ENCODE results near the gene ADARB1.

The ADARB1 gene

GRCh38 chr21:45264912-45265515 is 190.6 kb downstream of the ADARB1 start:
- no peak for DNase-seq (ENCODE audit: low read depth in 2 of 2)

DNA sequence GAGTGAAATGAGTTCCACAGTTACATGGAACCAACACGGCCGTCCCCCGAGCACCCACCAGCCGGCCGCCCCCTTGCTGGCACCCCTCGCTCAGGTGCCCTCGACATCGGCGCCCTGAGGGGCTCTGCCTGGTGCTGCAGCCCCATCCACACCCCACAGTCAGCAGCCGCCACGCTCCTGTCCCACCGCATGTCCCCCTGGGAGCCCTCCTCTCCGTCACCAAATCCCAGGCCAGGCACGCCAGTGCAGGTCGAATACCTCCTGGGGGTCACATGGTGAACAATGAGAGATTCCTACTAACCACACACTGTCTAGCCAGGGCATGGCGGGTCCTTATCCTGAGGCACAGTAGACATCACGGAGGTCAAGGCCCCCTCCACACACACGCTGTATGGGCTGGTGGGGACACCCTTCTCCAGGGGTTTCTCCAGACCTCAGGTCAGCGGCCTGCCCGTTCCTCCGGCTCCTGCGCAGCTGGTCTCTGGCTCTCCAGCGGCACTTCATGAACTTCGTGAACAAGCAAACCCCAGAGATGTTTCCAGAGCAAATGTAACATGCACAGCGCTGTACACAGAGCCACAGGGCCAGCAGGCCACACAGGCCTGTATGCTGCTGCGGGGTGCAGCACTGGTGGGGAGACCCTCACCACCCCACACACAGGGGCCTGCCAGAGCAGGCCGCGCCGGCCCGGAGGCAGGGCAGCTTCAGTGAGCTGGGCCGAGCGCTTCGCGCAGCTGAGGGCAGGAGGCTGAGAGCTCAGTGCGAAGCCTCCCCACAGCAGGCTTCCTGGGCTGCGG is 191.5 kb downstream of the ADARB1 start:
- DNase-seq (ENCODE audit: low read depth in 2 of 2), result no peak

DNA sequence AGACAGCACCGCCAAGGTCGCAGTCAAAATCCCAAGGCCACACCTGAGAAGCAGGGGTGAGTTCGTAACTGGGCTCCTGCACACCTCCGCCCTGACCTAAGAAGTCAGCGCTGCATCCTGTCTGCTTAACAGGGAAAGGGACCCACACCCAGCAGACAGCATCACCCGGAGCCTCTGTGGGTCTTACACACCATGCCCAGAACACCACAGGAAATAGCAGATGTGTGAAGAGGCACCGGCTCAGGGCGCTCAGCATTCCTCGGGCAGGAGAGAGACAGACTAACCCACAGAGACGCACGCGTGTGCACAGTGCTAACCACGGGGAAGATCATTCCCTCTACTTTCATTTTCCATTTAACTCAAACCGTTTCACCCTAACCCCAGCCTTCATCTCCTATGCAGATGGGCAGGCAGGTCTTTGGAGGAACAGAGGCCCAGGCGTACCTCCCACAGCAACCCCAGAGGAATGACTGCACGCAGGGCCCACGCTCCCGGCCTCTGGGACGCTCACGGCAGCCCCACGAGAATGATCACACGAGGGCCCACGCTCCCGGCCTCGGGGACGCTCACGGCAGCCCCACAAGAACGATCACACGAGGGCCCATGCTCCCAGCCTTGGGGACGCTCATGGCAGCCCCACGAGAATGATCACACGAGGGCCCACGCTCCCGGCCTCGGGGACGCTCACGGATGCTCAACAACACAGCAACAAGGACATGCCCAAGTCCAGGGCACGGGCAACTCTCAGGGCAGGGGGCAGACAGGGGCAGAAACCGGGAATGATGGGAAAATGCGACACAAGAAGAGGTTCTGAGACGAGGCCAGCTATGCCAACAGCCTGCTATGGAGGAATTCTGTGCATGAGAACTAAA is 192.4 kb downstream of the ADARB1 start:
- peak in 1 of 2 donors; percentile 36 for DNase-seq (ENCODE audit: low read depth in 2 of 2)

GRCh38 chr21:45267390-45267760 is 193.0 kb downstream of the ADARB1 start:
- no peak for DNase-seq (ENCODE audit: low read depth in 2 of 2)

GRCh38 chr21:45269861-45270260 is 195.5 kb downstream of the ADARB1 start:
- no peak for DNase-seq (ENCODE audit: low read depth in 2 of 2)

- no peak for DNase-seq (ENCODE audit: low read depth in 2 of 2)
These were observed 196.0 kb downstream of the ADARB1 start for GRCh38 chr21:45270306-45270821.

Data from stimulated activated CD8-positive, alpha-beta memory T cell treated with anti-CD3 and anti-CD28 coated beads, Interleukin-2, amount 100 ng/mL, for 48 hours (primary cell).